ENCODE measurements around the gene NACC2. TPM values are rescaled to one million over a fixed set of nuclear protein-coding genes. Genes with fewer than 3 reads are reported as not detected.

The NACC2 gene
- total and polyA plus RNA-seq, 2 donors (not counting 1 experiment from before 2014, with no cell fraction given): 0.34 to 1.9 TPM

DNA sequence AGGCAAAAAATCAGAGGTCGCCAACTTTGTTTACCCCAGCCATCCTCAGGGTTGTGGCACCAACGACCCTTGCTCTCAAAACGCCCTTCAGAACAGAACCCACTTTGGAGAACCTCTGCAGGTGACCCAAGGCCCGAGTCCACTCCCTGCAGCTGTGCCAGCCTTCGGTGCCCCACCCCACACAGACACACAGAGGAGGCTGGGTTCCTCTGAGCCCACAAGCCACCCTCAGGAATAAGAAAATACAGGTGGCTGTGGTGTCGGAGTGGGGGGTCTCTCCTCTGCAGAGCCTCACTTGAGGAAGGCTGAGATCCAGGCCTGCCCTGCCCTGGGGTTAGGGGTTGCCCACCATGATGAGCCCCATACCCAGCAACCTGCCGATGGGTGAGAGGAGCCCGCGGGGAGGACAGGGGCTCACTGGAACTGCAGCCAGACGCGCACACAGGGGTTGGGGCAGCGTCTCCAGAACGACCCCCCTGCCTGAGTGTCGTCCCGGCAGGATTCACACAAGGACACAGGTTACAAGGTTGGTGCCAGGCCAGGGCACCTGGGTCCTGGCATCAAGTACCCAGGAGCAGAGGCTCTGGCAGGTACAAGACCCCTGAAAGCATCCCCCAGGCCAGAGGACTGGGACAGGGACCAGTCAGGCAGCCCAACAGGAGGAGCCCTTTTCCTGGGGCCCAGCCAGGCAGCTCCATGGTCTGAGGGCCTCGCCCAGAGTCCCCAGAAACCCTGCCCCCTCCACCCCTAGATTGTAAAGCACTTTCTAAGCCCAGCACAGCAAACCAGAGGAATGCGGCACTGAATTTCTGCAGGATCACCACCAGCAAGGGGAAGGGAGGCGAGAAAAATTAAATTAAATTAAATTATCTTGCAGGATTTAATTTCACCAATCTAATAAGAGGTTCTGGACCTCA is 40.0 kb downstream of the NACC2 start:
- no peak for TF ChIP-seq EZH2 (IDR thresholded peaks at IDR 0.05; ENCODE audit: borderline replicate concordance, insufficient read depth, low read depth, low read length, poor library complexity, severe bottlenecking)
- TF ChIP-seq, protein P1, sequence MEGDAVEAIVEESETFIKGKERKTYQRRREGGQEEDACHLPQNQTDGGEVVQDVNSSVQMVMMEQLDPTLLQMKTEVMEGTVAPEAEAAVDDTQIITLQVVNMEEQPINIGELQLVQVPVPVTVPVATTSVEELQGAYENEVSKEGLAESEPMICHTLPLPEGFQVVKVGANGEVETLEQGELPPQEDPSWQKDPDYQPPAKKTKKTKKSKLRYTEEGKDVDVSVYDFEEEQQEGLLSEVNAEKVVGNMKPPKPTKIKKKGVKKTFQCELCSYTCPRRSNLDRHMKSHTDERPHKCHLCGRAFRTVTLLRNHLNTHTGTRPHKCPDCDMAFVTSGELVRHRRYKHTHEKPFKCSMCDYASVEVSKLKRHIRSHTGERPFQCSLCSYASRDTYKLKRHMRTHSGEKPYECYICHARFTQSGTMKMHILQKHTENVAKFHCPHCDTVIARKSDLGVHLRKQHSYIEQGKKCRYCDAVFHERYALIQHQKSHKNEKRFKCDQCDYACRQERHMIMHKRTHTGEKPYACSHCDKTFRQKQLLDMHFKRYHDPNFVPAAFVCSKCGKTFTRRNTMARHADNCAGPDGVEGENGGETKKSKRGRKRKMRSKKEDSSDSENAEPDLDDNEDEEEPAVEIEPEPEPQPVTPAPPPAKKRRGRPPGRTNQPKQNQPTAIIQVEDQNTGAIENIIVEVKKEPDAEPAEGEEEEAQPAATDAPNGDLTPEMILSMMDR (IDR thresholded peaks at IDR 0.05): no peak
- Histone ChIP-seq H3K79me2 (ENCODE audit: control insufficient read depth, insufficient read depth, low read length) (no peaks in the 10 kb centered on the region), H3K36me3 (replicated peaks in 1 of 2; ENCODE audit: control extremely low read depth in 1 of 2, control insufficient read depth in 1 of 2, extremely low read depth in 1 of 2, insufficient read depth in 2 of 2, low read length in 1 of 2) (no peaks in the 10 kb centered on the region), H2AFZ (ENCODE audit: insufficient read depth, low read depth, low read length, poor library complexity, severe bottlenecking) (no peak overlapping the region), H3K9me3 (ENCODE audit: control extremely low read depth in 1 of 3, control insufficient read depth in 2 of 3, insufficient read depth in 1 of 3, low read length in 2 of 3) (peaks cover 0 to 3% (median 0%) of the 10 kb centered on the region in 3 donors), H3K4me3 (ENCODE audit: control extremely low read depth in 1 of 5, extremely low read depth in 1 of 5, insufficient read depth in 1 of 5, low read depth in 2 of 5, low read length in 4 of 5) (no peak overlapping the region), H3K4me1 (ENCODE audit: control insufficient read depth in 2 of 2, insufficient read depth in 2 of 2, low read length in 2 of 2) (peaks cover 12 to 37% of the 10 kb centered on the region in 2 donors), H3K9ac (ENCODE audit: low read length) (no peak overlapping the region), H3K27me3 (replicated peaks in 1 of 4; ENCODE audit: control extremely low read depth in 1 of 4, control insufficient read depth in 3 of 4, insufficient read depth in 4 of 4, low read length in 3 of 4) (peaks cover 0 to 51% (median 6%) of the 10 kb centered on the region in 4 experiments), H4K20me1 (ENCODE audit: control insufficient read depth, insufficient read depth, low read length, poor library complexity, severe bottlenecking) (no peaks in the 10 kb centered on the region), H3K27ac (ENCODE audit: low read length in 2 of 2) (no peak overlapping the region), H3K4me2 (replicated peaks; ENCODE audit: low read depth, low read length, poor library complexity, severe bottlenecking) (peak overlapping the region; percentile 44)
- peaks cover 23% of the 10 kb centered on the region for H3K4me1 Mint-ChIP-seq
- POLR2A ChIA-PET: no interaction called here
- no peaks in the 10 kb centered on the region for H3K9me3 Mint-ChIP-seq (ENCODE audit: insufficient read depth)
- WGBS (ENCODE audit: insufficient coverage): 92% methylated on average over 13 of the region's 18 CpGs
- H3K27me3 Mint-ChIP-seq: peaks cover 18% of the 10 kb centered on the region
- DNase-seq (no peak), ATAC-seq (ENCODE audit: low read depth) (no peak)
- CTCF ChIA-PET: no interaction called here
- intact Hi-C loops (cut with micrococcal nuclease): no loop called here
- H3K27ac Mint-ChIP-seq: peak overlapping the region; percentile 76
- H3K4me3 Mint-ChIP-seq: peak overlapping the region; percentile 78

- H4K20me1 ChIP-seq (ENCODE audit: control insufficient read depth, insufficient read depth, low read length, poor library complexity, severe bottlenecking): no peaks in the 10 kb centered on the region
- Mint-ChIP-seq H3K4me1 (peaks cover 23% of the 10 kb centered on the region), H3K27me3 (peaks cover 18% of the 10 kb centered on the region), H3K4me3 (no peak overlapping the region), H3K27ac (no peak overlapping the region), H3K9me3 (ENCODE audit: insufficient read depth) (no peaks in the 10 kb centered on the region)
- ATAC-seq (ENCODE audit: low read depth): no peak
- TF ChIP-seq, protein P1 (IDR thresholded peaks at IDR 0.05): no peak
- no peak for TF ChIP-seq EZH2 (IDR thresholded peaks at IDR 0.05; ENCODE audit: borderline replicate concordance, insufficient read depth, low read depth, low read length, poor library complexity, severe bottlenecking)
- intact Hi-C loops (cut with micrococcal nuclease): no loop called here
- no peak overlapping the region for H3K4me3 ChIP-seq (ENCODE audit: control extremely low read depth in 1 of 5, extremely low read depth in 1 of 5, insufficient read depth in 1 of 5, low read depth in 2 of 5, low read length in 4 of 5)
- WGBS (ENCODE audit: insufficient coverage): 91% methylated on average over 12 of the region's 12 CpGs
- no peak overlapping the region for H3K4me2 ChIP-seq (replicated peaks; ENCODE audit: low read depth, low read length, poor library complexity, severe bottlenecking)
- ChIA-PET CTCF (no interaction called here), POLR2A (no interaction called here)
- H3K36me3 ChIP-seq (replicated peaks in 1 of 2; ENCODE audit: control extremely low read depth in 1 of 2, control insufficient read depth in 1 of 2, extremely low read depth in 1 of 2, insufficient read depth in 2 of 2, low read length in 1 of 2): no peaks in the 10 kb centered on the region
- peaks cover 12 to 37% of the 10 kb centered on the region in 2 donors for H3K4me1 ChIP-seq (ENCODE audit: control insufficient read depth in 2 of 2, insufficient read depth in 2 of 2, low read length in 2 of 2)
- H3K79me2 ChIP-seq (ENCODE audit: control insufficient read depth, insufficient read depth, low read length): no peaks in the 10 kb centered on the region
- peaks cover 0 to 56% (median 6%) of the 10 kb centered on the region in 4 experiments for H3K27me3 ChIP-seq (replicated peaks in 1 of 4; ENCODE audit: control extremely low read depth in 1 of 4, control insufficient read depth in 3 of 4, insufficient read depth in 4 of 4, low read length in 3 of 4)
- peaks cover 0 to 3% (median 0%) of the 10 kb centered on the region in 3 donors for H3K9me3 ChIP-seq (ENCODE audit: control extremely low read depth in 1 of 3, control insufficient read depth in 2 of 3, insufficient read depth in 1 of 3, low read length in 2 of 3)
- no peak overlapping the region for H3K9ac ChIP-seq (ENCODE audit: low read length)
- no peak overlapping the region for H2AFZ ChIP-seq (ENCODE audit: insufficient read depth, low read depth, low read length, poor library complexity, severe bottlenecking)
- no peak overlapping the region for H3K27ac ChIP-seq (ENCODE audit: low read length in 2 of 2)
- DNase-seq: no peak
Observed at GRCh38 chr9:136054146-136054545, 40.9 kb downstream of the NACC2 start.
